Caco-2 (cell line): ENCODE measurements around the gene DGKG. TPM values are rescaled to one million over a fixed set of nuclear protein-coding genes. Genes with fewer than 3 reads are reported as not detected.

ENCODE experiments used
- BruUV-seq: library from RNA; stranded (reverse); fragments of 400-500 nt; replicated peaks from 2 replicates; lab custom pipeline; 2021; lab: Mats Ljungman, UMichigan
- CTCF ChIA-PET: fragments of 300-600 bp; sonication (Branson Sonifier 250); formaldehyde crosslinking; loops from one replicate; lab custom pipeline; 2022; ENCODE audit warnings: antibody characterized with exemption; lab: Charles Lee
- POLR2A ChIA-PET: fragments of 300-600 bp; sonication (Branson Sonifier 250); formaldehyde crosslinking; loops from one replicate; lab custom pipeline; 2022; ENCODE audit warnings: antibody characterized with exemption; lab: Charles Lee
- DNase-seq, 2 experiments: peaks; one replicate each; pipeline versions ENCODE4 v3.0.0 to v3.0.0-alpha.2; 2020 to 2022
- H3K27me3 ChIP-seq: replicated peaks from 2 replicates; pipeline ENCODE4 v1.6.0; 2011; ENCODE audit warnings: low read length; ENCODE audit not compliant: control insufficient read depth, insufficient read depth
- H3K36me3 ChIP-seq: 2 replicates; pipeline ENCODE4 v1.5.1; 2011; ENCODE audit warnings: low read length; ENCODE audit not compliant: control insufficient read depth, insufficient read depth
- H3K4me1 ChIP-seq: fragments of 250-450 bp; sonication (Bioruptor Pico); 2 replicates; pipeline ENCODE4 v1.5.1; 2020; ENCODE audit warnings: mild to moderate bottlenecking
- H3K4me3 ChIP-seq: 2 replicates; pipeline ENCODE4 v1.5.1; 2011; ENCODE audit warnings: low read depth, mild to moderate bottlenecking, control low read depth, low read length
- H3K9me3 ChIP-seq: fragments of 250-450 bp; sonication (Bioruptor Pico); 2 replicates; pipeline ENCODE4 v1.5.1; 2020; ENCODE audit warnings: mild to moderate bottlenecking, moderate library complexity
- H3K27ac Mint-ChIP-seq: one replicate; pipeline ENCODE4 v1.8.0; 2022; ENCODE audit warnings: mixed read lengths; ENCODE audit not compliant: unreplicated experiment
- H3K27me3 Mint-ChIP-seq: one replicate; pipeline ENCODE4 v1.8.0; 2022; ENCODE audit warnings: mixed read lengths; ENCODE audit not compliant: insufficient read depth, unreplicated experiment
- H3K36me3 Mint-ChIP-seq: one replicate; pipeline ENCODE4 v1.8.0; 2022; ENCODE audit warnings: mild to moderate bottlenecking, mixed read lengths; ENCODE audit not compliant: insufficient read depth, unreplicated experiment
- H3K4me1 Mint-ChIP-seq: one replicate; pipeline ENCODE4 v1.8.0; 2022; ENCODE audit warnings: low read depth, mixed read lengths; ENCODE audit not compliant: unreplicated experiment
- H3K4me3 Mint-ChIP-seq: one replicate; pipeline ENCODE4 v1.8.0; 2022; ENCODE audit warnings: mild to moderate bottlenecking, moderate library complexity, mixed read lengths; ENCODE audit not compliant: unreplicated experiment
- H3K9me3 Mint-ChIP-seq: one replicate; pipeline ENCODE4 v1.8.0; 2022; ENCODE audit warnings: mixed read lengths; ENCODE audit not compliant: unreplicated experiment
- intact Hi-C: fragments of 100-400 bp; cut with micrococcal nuclease; formaldehyde crosslinking; loops from one replicate; pipeline ENCODE4 v1.10.0; 2022; ENCODE audit not compliant: unreplicated experiment
- total RNA-seq: library from RNA; stranded (reverse); gene quantifications from 2 replicates; pipeline ENCODE4 v1.2.3, GENCODE V29; 2022
- TF ChIP-seq, protein P1 (sequence below), 2 experiments: fragments of 200-600 bp in 1 of 2; IDR thresholded peaks; 1 replicate in 1 of 2; 2 replicates in 1 of 2; pipeline versions ENCODE4 v1.5.1 to v1.8.0; 2011 to 2022; ENCODE audit warnings: antibody characterized with exemption in 1 of 2, control low read depth in 1 of 2, inconsistent platforms in 1 of 2, low read depth in 1 of 2, low read length in 1 of 2, mild to moderate bottlenecking in 1 of 2, moderate library complexity in 1 of 2; ENCODE audit not compliant: insufficient read depth in 1 of 2, severe bottlenecking in 1 of 2, unreplicated experiment in 1 of 2

The DGKG gene
- total RNA-seq, 1 experiment from 2014 or later: 0.32 TPM

DNA sequence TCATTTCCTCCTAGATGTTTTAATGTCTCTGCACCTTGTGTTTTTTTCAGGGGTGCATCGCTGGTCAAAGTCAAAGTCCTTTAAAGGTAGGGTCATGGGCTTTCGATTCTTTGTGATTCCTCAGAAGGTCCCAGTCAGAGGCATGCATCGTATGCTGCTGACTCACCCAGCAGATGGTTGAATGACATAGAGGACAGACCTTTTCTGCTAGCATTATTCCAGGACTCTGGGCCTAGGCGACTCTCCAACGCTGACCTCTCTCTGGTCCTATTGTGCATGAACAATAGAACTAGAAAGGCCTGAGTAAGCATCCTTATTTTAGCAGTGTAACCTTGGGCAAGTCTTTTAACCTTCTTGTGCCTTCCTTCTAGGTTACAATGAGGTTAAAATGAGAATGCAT lies 75.9 kb downstream of the DGKG start:
- POLR2A ChIA-PET: no interaction called here
- H3K4me1 ChIP-seq: no peaks in the 10 kb centered on the region
- H3K27me3 ChIP-seq: no peaks in the 10 kb centered on the region
- DNase-seq: no peak
- no peaks in the 10 kb centered on the region for H3K36me3 ChIP-seq
- H3K4me3 ChIP-seq: no peak overlapping the region
- no peaks in the 10 kb centered on the region for H3K36me3 Mint-ChIP-seq
- no peak overlapping the region for H3K27ac Mint-ChIP-seq
- intact Hi-C loops: no loop called here
- BruUV-seq: no TSS peak
- H3K4me1 Mint-ChIP-seq: no peaks in the 10 kb centered on the region
- peaks cover 8% of the 10 kb centered on the region for H3K27me3 Mint-ChIP-seq
- CTCF ChIA-PET: no interaction called here
- TF ChIP-seq, protein P1, sequence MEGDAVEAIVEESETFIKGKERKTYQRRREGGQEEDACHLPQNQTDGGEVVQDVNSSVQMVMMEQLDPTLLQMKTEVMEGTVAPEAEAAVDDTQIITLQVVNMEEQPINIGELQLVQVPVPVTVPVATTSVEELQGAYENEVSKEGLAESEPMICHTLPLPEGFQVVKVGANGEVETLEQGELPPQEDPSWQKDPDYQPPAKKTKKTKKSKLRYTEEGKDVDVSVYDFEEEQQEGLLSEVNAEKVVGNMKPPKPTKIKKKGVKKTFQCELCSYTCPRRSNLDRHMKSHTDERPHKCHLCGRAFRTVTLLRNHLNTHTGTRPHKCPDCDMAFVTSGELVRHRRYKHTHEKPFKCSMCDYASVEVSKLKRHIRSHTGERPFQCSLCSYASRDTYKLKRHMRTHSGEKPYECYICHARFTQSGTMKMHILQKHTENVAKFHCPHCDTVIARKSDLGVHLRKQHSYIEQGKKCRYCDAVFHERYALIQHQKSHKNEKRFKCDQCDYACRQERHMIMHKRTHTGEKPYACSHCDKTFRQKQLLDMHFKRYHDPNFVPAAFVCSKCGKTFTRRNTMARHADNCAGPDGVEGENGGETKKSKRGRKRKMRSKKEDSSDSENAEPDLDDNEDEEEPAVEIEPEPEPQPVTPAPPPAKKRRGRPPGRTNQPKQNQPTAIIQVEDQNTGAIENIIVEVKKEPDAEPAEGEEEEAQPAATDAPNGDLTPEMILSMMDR (IDR thresholded peaks at IDR 0.05; ENCODE audit: insufficient read depth in 1 of 2, low read depth in 1 of 2, low read length in 1 of 2, severe bottlenecking in 1 of 2, unreplicated experiment in 1 of 2): no peak
- no peaks in the 10 kb centered on the region for H3K9me3 Mint-ChIP-seq
- no peak overlapping the region for H3K4me3 Mint-ChIP-seq
- no peaks in the 10 kb centered on the region for H3K9me3 ChIP-seq

DNA sequence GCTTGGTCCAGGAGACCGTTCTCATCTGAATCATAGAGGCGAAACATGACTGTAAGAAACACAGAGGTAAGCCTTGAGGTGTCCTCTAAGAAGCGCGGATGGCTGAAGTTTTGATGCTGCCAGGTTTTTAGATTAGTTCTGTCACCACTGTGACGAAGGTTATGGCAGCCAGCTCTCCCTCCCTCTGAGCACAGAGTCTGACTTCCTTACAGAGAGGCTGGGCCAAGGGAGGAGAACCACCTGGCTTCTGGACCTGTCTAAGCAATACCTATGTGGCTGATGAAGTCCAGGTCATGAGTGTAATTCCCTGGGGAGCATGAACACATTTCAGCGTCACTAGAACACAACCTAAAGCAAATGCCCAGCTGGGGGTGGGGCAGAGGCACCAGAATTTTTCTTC lies 77.4 kb downstream of the DGKG start:
- no peaks in the 10 kb centered on the region for H3K9me3 Mint-ChIP-seq
- DNase-seq: no peak
- no peak overlapping the region for H3K27ac Mint-ChIP-seq
- no peaks in the 10 kb centered on the region for H3K4me1 Mint-ChIP-seq
- Histone ChIP-seq H3K4me3 (no peak overlapping the region), H3K27me3 (no peaks in the 10 kb centered on the region), H3K36me3 (no peaks in the 10 kb centered on the region), H3K4me1 (no peaks in the 10 kb centered on the region), H3K9me3 (no peaks in the 10 kb centered on the region)
- TF ChIP-seq, protein P1 (IDR thresholded peaks at IDR 0.05; ENCODE audit: insufficient read depth in 1 of 2, low read depth in 1 of 2, low read length in 1 of 2, severe bottlenecking in 1 of 2, unreplicated experiment in 1 of 2): no peak
- CTCF ChIA-PET: no interaction called here
- peaks cover 8% of the 10 kb centered on the region for H3K27me3 Mint-ChIP-seq
- intact Hi-C loops: no loop called here
- H3K4me3 Mint-ChIP-seq: no peak overlapping the region
- BruUV-seq: no TSS peak
- POLR2A ChIA-PET: no interaction called here
- no peaks in the 10 kb centered on the region for H3K36me3 Mint-ChIP-seq

DNA sequence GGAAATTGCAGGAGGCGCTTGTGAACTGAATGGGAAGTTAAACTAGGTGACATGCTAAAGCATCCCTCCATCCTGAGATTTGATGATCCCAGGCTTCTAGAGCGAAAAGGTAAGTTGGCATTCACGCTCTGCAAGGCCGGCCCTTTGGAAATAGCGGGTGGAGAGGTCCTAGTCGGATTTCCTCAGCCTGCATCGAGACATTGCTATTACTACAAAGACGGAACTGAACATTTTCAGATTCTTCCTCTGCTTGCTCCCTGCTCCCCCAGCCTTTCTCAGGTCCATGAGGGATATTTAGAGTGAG lies 77.7 kb downstream of the DGKG start:
- CTCF ChIA-PET: no interaction called here
- H3K27me3 Mint-ChIP-seq: peaks cover 8% of the 10 kb centered on the region

More for the DNA sequence above, 77.7 kb downstream of the DGKG start:
- Histone ChIP-seq H3K27me3 (no peaks in the 10 kb centered on the region), H3K36me3 (no peaks in the 10 kb centered on the region), H3K4me3 (no peak overlapping the region), H3K4me1 (no peaks in the 10 kb centered on the region), H3K9me3 (no peaks in the 10 kb centered on the region)
- DNase-seq: no peak
- intact Hi-C loops: no loop called here
- Mint-ChIP-seq H3K27ac (no peak overlapping the region), H3K9me3 (no peaks in the 10 kb centered on the region), H3K4me3 (no peak overlapping the region), H3K4me1 (no peaks in the 10 kb centered on the region), H3K36me3 (no peaks in the 10 kb centered on the region)
- POLR2A ChIA-PET: no interaction called here
- TF ChIP-seq, protein P1 (IDR thresholded peaks at IDR 0.05; ENCODE audit: insufficient read depth in 1 of 2, low read depth in 1 of 2, low read length in 1 of 2, severe bottlenecking in 1 of 2, unreplicated experiment in 1 of 2): no peak
- BruUV-seq: no TSS peak
